Upper lobe of left lung (tissue), 6 donors: ENCODE data around the gene CLDN7. TPM values are rescaled to one million over a fixed set of nuclear protein-coding genes. Genes with fewer than 3 reads are reported as not detected.

ENCODE experiments used
- ATAC-seq, 2 donors: fragments of 200-7000 bp; cut with Tn5 transposase; one replicate each; pipeline ENCODE4 v1.9.1; 2022; ENCODE audit warnings: mild to moderate bottlenecking in 2 of 2, moderate library complexity in 2 of 2; ENCODE audit not compliant: low FRiP score in 2 of 2
- DNase-seq, 2 donors: peaks; one replicate each; pipeline ENCODE4 v3.0.0-alpha.2; 2019 to 2020
- H3K27ac ChIP-seq, 4 donors: fragments of 200-600 bp; sonication (generic); one replicate each; pipeline ENCODE4 v1.5.1; 2016 to 2019
- H3K27me3 ChIP-seq, 4 donors: fragments of 200-600 bp; sonication (generic); one replicate each; pipeline ENCODE4 v1.5.1; 2017 to 2019
- H3K36me3 ChIP-seq, 4 donors: fragments of 200-600 bp; sonication (generic); one replicate each; pipeline ENCODE4 v1.5.1; 2016 to 2019
- H3K4me1 ChIP-seq, 4 donors: fragments of 200-600 bp; sonication (generic); one replicate each; pipeline ENCODE4 v1.5.1; 2018 to 2019
- H3K4me3 ChIP-seq, 4 donors: fragments of 200-600 bp; sonication (generic); one replicate each; pipeline ENCODE4 v1.5.1; 2017 to 2019; ENCODE audit warnings: mild to moderate bottlenecking in 2 of 4, moderate library complexity in 1 of 4
- H3K9me3 ChIP-seq, 4 donors: fragments of 200-600 bp; sonication (generic); one replicate each; pipeline ENCODE4 v1.5.1; 2018 to 2019
- CTCF ChIP-seq, 6 experiments: fragments of 450-650 bp in 4 of 6; fragments of 200-600 bp in 2 of 6; sonication (generic) in 2 of 6; IDR thresholded peaks; one replicate each; pipeline ENCODE4 v1.5.1; 2016 to 2019; ENCODE audit warnings: antibody characterized with exemption in 6 of 6
- EP300 ChIP-seq, 4 donors: sonication (generic); formaldehyde crosslinking; IDR thresholded peaks; one replicate each; pipeline ENCODE4 v1.5.1; 2017; ENCODE audit warnings: antibody characterized with exemption in 4 of 4, control low read depth in 2 of 4
- POLR2A ChIP-seq, 4 donors: fragments of 450-650 bp; IDR thresholded peaks; one replicate each; pipeline ENCODE4 v1.5.1; 2016 to 2017; ENCODE audit warnings: antibody characterized with exemption in 4 of 4, mild to moderate bottlenecking in 2 of 4
- POLR2AphosphoS5 ChIP-seq, 2 donors: sonication (generic); formaldehyde crosslinking; IDR thresholded peaks; one replicate each; pipeline ENCODE4 v1.5.1; 2017; ENCODE audit warnings: antibody characterized with exemption in 2 of 2
- WGBS, 2 donors: methylation state at CpG; one replicate each; pipeline ENCODE4 v1.1.5; 2017 to 2018; 5-methylcytosine and 5-hydroxymethylcytosine counted together
- total RNA-seq, 6 donors: library from RNA; depleted of rRNA in 4 of 6; stranded (reverse); fragments of >200 nt in 4 of 6; gene quantifications; one replicate each; pipeline versions ENCODE4 v1.1.0 to v1.2.1, GENCODE V29; 2016 to 2021
- donor health status: DM: no; HTN: no; CAD: no; lungs with moderate emphysema.
- donor health status: DM: no; HTN: yes; CAD: no; lungs with severe emphysema.

Gene CLDN7
- total RNA-seq, 6 donors from 2014 or later, result 57.6 to 201 (median 137) TPM

GRCh38 chr17:7295230-7296180 lies 33.2 kb upstream of the CLDN7 start:
- ATAC-seq (no peak), DNase-seq (no peak)
- Histone ChIP-seq H3K9me3 (no peaks in the 10 kb centered on the region), H3K27ac (peak overlapping the region in 1 of 4 donors; percentile 30), H3K27me3 (peaks cover 0 to 16% (median 15%) of the 10 kb centered on the region in 4 donors), H3K4me3 (peak overlapping the region in 3 of 4 donors; percentile 36 to 46 (median 41)), H3K36me3 (no peaks in the 10 kb centered on the region), H3K4me1 (peaks cover 24 to 34% (median 25%) of the 10 kb centered on the region in 4 donors)
- WGBS, 2 donors, result 60 to 73% methylated on average over 33 to 38 of the region's 42 CpGs
- TF ChIP-seq POLR2A (IDR thresholded peaks at IDR 0.05), result no peak
- TF ChIP-seq CTCF (IDR thresholded peaks at IDR 0.05), result no peak
- no peak for TF ChIP-seq EP300 (IDR thresholded peaks at IDR 0.05)
- no peak for TF ChIP-seq POLR2AphosphoS5 (IDR thresholded peaks at IDR 0.05)

- 0 to 2% methylated on average over 12 to 14 of the region's 57 CpGs for WGBS, 2 donors
- DNase-seq, result peak; percentile 72 to 93
Measured at GRCh38 chr17:7294614-7295153, 32.4 kb upstream of the CLDN7 start, which contains the start of gene YBX2. YBX2 (minus strand) TSS chr17:7294639; CDS start chr17:7294500, 139 bp downstream.

GRCh38 chr17:7293816-7294613 lies 31.7 kb upstream of the CLDN7 start:
- peaks cover 24 to 34% (median 25%) of the 10 kb centered on the region in 4 donors for H3K4me1 ChIP-seq
- ATAC-seq, result no peak
- peak overlapping the region in 3 of 4 donors; percentile 36 to 46 (median 41) for H3K4me3 ChIP-seq
- H3K27ac ChIP-seq, result no peak overlapping the region
- no peaks in the 10 kb centered on the region for H3K36me3 ChIP-seq
- H3K9me3 ChIP-seq, result no peaks in the 10 kb centered on the region
- 9 to 15% methylated on average over 9 to 27 of the region's 75 CpGs for WGBS, 2 donors
- peak; percentile 69 to 88 for DNase-seq
- TF ChIP-seq CTCF (IDR thresholded peaks at IDR 0.05) (no peak), EP300 (IDR thresholded peaks at IDR 0.05) (no peak), POLR2AphosphoS5 (IDR thresholded peaks at IDR 0.05) (no peak), POLR2A (IDR thresholded peaks at IDR 0.05) (no peak)
- H3K27me3 ChIP-seq, result peaks cover 0 to 16% (median 15%) of the 10 kb centered on the region in 4 donors

More at GRCh38 chr17:7294614-7295153, 32.4 kb upstream of the CLDN7 start, which contains the start of gene YBX2:
- H3K4me1 ChIP-seq, result peaks cover 24 to 34% (median 25%) of the 10 kb centered on the region in 4 donors
- TF ChIP-seq POLR2AphosphoS5 (IDR thresholded peaks at IDR 0.05) (no peak), EP300 (IDR thresholded peaks at IDR 0.05) (no peak), POLR2A (IDR thresholded peaks at IDR 0.05) (no peak)
- peak within 1 kb of the TSS in 3 of 4 donors; percentile 36 to 46 (median 41) for H3K4me3 ChIP-seq
- no peaks in the 10 kb centered on the region for H3K36me3 ChIP-seq
- H3K27ac ChIP-seq, result no peak within 1 kb of the TSS
- H3K27me3 ChIP-seq, result peaks cover 0 to 16% (median 15%) of the 10 kb centered on the region in 4 donors
- H3K9me3 ChIP-seq, result no peaks in the 10 kb centered on the region
- ATAC-seq, result peak in 1 of 2 donors; percentile 31

- ATAC-seq, result no peak
- WGBS, 2 donors, result 74 to 88% methylated on average over 7 to 10 of the region's 11 CpGs
Measured at GRCh38 chr17:7293159-7293558, 30.9 kb upstream of the CLDN7 start.

More at GRCh38 chr17:7293159-7293558, 30.9 kb upstream of the CLDN7 start:
- no peak for DNase-seq
- no peaks in the 10 kb centered on the region for H3K9me3 ChIP-seq
- H3K27ac ChIP-seq, result no peak overlapping the region
- peaks cover 0 to 16% (median 15%) of the 10 kb centered on the region in 4 donors for H3K27me3 ChIP-seq
- TF ChIP-seq CTCF (IDR thresholded peaks at IDR 0.05) (no peak), EP300 (IDR thresholded peaks at IDR 0.05) (no peak)
- H3K36me3 ChIP-seq, result no peaks in the 10 kb centered on the region
- no peak overlapping the region for H3K4me3 ChIP-seq
- H3K4me1 ChIP-seq, result peaks cover 24 to 34% (median 25%) of the 10 kb centered on the region in 4 donors
